GM21619 (cell line): Measurements from ENCODE around the gene TBCB.
"Not testable (repeated sequence)": the region's sequence is repeated elsewhere in the genome, so short reads cannot be mapped to it uniquely, and the experiment has no call there.

Experiments
- ATAC-seq: cut with Tn5 transposase; IDR thresholded peaks from one replicate; pipeline ENCODE4 v1.9.1; 2021; ENCODE audit not compliant: unreplicated experiment

The TBCB gene, protein sequence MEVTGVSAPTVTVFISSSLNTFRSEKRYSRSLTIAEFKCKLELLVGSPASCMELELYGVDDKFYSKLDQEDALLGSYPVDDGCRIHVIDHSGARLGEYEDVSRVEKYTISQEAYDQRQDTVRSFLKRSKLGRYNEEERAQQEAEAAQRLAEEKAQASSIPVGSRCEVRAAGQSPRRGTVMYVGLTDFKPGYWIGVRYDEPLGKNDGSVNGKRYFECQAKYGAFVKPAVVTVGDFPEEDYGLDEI

DNA sequence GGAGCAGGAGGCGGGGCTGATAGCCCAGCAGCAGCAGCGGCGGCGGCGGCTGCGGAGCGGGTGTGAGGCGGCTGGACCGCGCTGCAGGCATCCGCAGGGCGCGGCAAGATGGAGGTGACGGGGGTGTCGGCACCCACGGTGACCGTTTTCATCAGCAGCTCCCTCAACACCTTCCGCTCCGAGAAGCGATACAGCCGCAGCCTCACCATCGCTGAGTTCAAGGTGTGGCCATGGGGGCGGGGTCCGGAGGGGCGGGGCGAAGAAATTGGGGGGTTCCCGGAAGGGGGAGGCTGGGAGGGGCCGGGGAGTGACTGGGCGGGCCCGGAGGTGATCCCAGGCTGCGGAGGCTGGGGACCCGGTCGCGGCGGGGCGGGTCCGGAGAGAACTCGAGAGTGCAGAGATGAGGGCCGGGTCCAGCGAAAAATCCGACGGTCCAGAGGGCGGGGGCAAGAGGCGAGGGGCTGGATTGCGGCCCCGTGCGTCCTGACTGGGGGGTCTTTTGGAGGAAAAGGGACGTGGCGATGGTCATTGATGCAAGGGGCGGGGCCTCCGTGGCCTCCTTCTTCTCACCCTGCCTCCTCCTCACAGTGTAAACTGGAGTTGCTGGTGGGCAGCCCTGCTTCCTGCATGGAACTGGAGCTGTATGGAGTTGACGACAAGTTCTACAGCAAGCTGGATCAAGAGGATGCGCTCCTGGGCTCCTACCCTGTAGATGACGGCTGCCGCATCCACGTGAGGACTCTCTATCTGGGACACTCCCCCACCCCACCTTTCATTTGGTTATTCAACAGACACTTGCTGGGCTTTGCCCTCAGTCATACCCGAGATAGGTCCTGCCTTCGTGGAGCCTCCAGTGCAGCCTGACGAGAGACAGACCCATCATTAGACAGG lies at the start of gene TBCB:
Gene TBCB (plus strand): TSS at position 16 of the 891 bp plus-strand sequence. CDS start 93 bp downstream, at position 109.
- ATAC-seq: peak; percentile 1

DNA sequence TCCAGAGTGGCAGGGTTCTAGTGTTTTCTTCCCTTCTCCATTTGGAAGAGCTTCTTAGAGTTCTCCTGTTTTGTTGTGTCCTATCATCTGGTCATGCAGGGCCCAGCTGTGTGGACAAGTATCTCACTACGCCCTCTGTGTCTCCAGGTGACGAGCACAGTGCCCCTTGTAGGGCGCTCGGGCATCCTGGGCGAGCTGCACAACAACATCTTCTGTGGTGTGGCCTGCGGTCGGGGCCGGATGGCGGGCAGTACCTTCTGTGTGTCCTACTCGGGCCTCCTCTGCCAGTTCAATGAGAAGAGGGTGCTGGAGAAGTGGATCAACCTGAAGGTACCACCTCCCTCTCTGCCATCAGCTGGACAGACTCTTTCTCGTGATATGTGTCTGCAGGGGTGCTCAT lies 47.6 kb upstream of the TBCB start:
- no peak for ATAC-seq

DNA sequence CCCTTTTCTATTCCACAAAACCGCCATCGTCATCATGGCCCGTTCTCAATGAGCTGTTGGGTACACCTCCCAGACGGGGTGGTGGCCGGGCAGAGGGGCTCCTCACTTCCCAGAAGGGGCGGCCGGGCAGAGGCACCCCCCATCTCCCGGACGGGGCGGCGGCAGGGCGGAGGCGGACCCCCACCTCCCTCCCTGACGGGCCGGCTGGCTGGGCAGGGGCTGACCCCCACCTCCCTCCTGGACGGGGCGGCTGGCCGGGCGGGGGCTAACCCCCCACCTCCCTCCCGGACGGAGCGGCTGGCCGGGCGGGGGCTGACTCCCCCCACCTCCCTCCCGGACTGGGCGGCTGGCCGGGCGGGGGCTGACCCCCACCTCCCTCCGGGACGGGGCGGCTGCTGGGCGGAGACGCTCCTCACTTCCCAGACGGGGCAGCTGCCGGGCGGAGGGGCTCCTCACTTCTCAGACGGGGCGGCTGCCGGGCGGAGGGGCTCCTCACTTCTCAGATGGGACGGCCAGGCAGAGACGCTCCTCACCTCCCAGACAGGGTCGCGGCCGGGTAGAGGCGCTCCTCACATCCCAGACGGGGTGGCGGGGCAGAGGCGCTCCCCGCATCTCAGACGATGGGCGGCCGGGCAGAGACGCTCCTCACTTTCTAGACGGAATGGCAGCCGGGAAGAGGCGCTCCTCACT lies 46.3 kb upstream of the TBCB start:
- ATAC-seq: not testable (repeated sequence)

DNA sequence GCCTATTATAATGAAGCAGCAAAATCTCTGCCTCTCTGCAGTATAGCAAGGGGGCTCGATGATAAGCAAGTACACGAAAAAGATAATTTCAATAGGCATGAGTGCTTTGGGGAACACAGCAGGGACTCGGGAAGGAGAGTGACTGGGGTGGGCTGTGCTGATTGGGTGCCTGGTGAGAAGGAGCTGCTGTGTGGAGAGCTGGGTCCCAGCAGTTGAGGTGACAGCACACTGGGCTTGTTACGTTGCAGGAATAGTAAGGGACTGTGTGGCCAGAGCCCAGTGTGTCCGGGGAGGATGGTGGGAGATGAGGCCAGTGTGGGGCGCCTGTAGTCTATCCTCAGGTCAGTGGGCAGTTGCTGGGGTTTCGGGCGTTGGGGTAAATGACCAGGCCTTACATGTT lies 43.2 kb upstream of the TBCB start:
- ATAC-seq: no peak

DNA sequence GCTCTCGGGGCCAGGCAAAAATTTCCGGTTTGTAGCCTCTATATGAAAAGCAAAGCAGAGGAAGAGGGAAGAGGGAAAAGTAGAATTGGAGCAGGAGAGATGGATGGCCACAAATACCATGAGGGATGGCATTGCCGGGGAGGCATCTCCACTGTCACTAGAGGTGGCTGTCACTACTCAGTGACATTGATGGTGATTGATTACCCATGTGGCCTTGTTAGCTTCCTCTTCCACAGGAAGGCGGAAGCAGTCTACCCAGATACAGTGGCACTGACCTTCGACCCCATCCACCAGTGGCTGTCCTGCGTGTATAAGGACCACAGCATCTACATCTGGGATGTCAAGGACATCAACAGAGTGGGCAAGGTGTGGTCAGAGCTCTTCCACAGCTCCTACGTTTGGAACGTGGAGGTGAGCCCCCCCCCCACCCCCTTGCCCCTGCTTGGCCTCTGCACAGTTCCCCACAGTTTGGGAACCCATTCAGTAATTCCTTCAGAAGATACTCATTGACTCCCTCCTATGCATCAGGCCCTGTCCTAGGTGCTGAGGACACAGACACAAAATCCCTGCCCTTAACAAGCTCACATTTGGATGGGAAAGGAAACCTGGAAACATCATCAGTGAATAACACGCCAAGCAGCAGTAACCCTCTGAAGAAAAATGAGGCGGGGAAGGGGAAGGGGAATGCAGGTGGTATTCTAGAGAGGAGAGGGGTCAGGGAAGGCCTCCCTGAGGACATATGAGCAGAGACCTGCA lies 42.0 kb upstream of the TBCB start:
- no peak for ATAC-seq

DNA sequence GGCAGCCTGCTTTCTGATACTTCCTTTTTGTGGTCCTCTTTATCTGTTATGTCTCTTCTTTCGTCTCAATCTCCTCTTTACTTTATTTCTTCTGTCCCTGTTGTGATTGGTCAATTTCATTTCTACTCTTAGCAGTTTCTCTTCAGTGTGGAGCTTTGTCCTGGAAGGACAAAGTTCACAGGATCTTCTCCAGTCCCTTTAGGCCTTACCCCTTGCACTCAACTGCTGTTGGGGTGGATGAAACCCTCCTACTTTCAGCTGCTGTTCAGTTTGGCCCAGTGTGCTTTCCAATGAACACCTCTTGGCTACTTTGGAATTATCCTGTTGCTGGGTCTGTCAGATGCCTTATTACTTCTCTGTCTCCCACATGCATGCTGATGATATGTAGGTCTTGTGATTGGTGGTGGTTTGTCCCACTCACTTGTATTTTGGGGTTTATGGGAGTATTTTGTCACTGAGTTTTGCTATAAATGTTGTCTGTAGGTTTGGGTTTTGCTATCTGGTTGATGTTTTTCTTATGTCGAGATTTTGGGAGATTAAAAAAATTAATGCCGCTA lies 35.8 kb upstream of the TBCB start:
- no peak for ATAC-seq

DNA sequence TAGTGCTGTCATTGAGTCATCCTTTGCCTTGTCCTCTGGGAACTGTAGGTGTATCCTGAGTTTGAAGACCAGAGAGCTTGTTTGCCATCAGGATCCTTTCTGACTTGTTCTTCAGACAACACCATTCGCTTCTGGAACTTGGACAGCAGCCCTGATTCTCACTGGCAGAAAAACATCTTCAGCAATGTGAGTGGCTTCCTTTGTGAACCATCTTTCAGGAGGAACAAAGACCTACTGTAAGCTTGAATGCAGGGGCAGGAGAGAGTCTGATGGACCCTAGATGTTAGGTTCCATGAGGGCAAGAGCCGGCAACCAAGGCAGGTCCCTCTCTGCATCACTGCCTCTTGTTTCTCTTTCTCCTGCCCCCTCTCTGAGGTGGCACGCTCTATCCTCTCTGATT lies 33.9 kb upstream of the TBCB start:
- ATAC-seq: no peak

DNA sequence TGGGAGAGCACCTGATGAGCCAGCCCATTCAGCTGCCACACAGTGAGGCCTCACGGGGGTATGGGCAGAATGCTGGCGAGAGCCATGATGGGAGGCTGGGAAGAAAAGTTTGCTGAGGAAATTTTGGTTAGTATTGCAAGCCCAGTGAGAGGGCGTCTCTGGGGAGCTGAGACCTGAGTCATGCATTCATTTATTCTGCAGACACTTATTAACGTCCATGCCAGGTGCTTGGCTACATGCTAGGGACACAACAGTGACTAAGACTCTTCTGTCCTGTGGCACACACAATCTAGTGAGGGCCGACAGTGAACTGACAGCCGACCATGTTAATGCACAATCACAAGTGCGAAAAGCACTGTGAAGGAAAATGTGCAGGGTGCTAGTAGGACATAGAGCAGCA lies 33.4 kb upstream of the TBCB start:
- no peak for ATAC-seq

DNA sequence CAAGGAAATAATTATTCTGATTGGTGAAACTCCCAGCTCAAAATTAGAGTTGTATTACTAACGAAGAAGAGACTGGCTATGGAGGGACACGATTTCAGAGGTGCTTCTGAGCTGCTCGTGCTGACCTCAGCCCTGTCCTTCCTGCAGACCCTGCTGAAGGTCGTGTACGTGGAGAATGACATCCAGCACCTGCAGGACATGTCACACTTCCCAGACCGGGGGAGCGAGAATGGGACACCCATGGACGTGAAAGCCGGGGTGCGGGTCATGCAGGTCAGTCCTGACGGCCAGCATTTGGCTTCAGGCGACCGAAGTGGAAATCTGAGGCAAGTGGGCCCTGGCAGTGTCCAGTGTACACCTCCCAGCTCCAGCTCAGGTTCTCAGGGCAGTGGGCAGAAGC lies 32.4 kb upstream of the TBCB start:
- ATAC-seq: no peak

DNA sequence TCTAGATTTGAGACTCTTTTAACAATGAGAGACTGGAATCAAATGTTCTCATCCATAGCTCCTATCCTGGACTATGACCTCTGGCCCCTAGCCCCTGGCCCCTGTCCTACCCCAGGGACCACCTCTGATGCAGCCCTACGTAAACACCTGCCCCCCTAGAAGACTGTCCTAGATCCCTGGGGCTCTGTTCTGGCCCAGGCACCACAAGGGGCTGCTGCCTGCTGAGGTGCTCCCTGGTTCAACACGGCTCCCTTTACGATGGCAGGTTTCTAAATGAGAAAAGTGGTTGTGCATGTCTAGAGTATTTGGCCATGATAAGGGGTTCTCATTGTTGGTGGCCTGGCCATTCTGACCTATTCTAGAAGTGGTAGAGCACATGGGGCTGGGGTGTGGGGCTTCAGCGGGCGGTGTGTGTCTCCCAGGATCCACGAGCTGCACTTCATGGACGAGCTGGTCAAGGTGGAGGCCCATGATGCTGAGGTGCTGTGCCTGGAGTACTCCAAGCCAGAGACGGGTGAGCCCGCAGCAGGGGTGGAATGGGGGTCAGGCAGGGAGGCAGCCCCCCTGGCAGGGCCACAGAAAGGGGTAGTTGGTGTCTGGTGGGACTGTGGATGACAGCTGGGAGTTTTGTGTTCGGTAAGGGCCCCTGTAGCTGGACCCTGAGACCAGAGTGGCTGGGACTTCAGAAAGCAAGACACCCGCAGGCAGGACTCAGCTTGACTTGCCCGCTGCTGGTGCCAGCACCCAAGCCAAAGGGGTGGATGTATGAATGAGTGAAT lies 30.8 kb upstream of the TBCB start:
- no peak for ATAC-seq

DNA sequence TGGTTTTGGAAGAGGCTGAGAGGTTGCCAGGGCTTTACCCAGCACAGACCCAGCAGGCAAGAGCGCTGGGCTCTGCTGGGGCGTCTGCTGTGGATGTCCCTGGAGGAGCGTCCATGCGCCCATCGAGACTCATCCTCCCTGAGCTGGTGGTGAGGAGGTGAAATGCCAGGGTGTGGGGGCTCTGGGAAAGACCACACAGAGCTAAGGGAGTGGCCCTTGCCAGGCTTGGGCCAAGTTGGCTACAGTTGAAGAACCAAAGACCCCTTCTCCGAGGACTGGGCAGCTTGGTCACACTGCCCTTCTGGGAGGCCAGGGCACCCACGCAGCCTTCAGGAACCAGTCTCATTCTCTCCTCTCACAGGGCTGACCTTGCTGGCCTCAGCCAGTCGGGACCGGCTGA lies 28.9 kb upstream of the TBCB start:
- ATAC-seq: no peak

DNA sequence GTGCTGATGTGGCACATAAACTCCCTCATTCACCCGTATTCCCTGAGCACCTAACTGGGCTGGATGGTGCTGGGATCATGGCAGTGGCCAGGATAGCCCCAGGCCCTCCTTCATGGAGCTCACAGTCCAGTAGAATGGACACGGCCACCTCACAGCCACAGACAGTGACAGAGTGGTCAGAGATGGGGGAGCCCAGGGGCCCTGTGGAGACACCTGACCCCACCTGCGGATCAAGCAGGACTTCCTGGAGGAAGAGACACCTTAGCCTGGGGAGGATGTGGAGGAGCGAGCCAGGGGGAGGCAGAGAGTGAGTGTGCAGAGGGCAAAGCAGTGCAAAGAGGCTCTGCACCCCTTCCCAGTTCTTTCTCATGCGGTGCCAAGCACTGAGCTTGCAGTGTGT lies 25.4 kb upstream of the TBCB start:
- ATAC-seq: no peak

DNA sequence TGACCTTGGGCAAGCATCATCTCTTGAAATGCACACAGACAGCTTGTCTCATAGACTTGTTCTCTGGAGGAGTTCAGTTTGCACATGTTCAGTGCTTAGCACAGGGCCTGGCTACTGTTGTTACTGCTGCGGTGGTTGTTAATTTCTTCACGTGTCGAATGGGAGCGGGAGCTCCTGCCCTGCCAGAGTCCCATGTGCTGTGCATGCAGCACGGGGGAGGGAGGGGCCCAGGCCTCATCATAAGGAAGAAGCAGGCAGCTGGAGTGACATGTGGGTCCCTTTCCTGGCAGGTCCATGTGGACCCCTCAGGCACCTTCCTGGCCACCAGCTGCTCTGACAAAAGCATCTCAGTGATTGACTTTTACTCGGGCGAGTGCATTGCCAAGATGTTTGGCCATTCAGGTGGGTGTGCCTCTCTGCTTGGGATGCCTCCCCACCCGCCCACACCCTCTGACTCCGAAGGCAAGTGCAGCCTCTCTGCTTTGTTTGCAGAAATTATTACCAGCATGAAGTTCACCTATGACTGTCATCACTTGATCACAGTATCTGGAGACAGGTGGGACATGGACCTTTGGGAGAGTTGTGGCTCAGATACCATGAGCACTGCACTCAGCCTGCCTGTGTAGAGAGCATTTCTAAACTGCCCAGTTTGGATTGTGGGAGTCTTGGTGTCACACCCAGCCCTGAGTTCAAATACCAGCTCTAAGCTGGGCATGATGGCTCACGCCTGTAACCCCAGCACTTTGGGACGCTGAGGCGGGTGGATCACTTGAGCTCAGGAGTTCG lies 24.2 kb upstream of the TBCB start:
- ATAC-seq: no peak

DNA sequence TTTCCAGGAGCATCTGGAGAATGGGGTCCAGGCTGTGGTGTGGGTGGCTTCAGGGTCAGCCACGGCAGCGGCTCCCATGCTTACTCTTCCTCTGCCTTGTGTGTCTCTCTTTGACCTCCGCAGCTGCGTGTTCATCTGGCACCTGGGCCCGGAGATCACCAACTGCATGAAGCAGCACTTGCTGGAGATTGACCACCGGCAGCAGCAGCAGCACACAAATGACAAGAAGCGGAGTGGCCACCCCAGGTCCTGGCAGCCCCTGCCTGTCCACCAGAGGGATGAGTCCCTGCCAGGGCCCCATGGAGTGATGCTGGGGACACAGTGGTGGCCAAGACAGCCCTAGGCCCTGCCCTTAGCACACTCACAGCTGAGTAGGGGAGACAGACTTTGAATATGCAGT lies 22.7 kb upstream of the TBCB start:
- no peak for ATAC-seq

DNA sequence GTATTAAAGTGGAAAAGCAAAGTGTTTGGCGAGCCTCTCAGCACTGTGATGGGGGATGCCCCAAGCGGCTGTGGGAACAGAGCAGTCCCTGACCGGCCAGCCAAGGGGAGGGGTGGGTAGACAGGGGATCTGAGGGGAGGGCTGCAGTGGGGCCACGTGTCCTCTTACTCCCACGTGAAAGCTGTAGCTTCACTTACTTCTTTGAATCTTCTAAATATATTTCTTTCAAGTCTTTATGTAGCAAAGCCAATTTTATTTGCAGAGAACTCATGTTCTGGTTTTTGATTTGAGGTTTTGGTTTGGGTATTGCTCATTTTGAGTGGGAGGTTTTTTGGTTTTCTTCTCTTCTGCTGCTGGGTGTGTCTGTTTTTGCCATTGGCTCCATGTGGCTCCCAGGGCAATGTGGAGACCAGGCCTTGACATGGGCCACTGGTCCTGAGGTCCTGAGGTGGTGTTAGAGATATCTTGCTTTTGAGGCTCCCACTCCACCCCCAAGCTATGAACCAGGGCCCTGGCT lies 22.1 kb upstream of the TBCB start:
- ATAC-seq: no peak

DNA sequence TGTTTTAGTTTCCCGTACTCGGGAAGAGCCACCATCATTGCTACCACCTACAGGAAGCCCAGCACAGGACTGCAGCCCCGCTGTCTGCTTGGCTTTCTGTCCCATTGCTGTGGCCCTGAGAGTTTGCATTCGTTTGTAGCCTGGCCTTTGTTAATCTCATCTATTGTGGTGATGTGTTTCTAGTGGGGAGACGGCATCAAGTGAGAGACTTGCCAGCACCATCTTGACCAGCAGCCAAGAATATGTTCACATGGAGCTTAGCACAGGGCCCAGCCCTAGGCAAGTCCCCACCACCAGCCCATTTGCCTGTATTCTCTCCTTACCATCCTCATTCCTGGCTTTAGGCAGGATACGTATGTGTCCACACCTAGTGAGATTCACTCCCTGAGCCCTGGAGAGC lies 21.6 kb upstream of the TBCB start:
- no peak for ATAC-seq

DNA sequence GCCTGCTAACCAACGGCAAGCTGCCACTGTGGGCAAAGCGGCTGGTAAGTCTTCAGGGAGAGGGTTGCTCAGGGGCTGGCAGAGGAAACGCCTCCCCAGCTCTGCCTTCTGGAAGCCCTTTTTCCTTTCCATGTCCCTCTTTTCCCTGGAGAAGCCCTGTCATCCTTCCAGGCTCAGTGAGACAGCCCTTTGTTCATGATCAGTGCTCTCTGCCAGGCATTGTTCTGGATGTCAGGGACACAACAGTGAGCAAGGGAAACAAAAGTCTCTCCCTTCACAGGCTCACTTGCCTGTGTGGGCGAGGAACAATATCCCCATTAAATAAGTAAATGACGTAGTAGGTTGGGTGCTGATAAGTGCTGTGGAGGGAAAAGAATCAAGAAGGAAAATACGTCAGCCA lies 18.2 kb upstream of the TBCB start:
- no peak for ATAC-seq

DNA sequence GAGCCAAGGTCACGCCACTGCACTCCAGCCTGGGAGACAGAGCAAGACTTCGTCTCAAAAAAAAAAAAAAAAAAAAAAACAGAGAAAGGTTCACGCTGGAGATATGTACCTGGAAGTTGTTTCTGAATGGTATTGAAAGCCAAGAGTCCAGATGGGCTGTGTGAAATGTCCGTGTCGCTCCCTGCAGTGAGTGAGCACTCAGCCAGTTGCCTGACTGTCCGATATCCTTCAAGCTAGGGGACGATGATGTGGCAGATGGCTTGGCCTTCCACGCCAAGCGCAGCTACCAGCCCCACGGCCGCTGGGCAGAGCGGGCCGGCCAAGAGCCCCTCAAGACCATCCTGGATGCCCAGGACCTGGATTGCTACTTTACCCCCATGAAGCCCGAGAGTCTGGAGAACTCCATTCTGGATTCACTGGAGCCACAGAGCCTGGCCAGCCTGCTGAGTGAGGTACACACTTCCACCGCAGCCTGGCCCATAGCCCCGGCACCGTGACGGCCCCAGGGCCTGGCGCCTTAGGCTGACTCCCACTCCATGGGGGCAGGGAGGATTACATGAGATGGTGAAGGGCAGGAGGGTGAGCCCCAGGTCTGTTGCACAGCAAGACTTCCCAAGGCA lies 16.0 kb upstream of the TBCB start:
- no peak for ATAC-seq

DNA sequence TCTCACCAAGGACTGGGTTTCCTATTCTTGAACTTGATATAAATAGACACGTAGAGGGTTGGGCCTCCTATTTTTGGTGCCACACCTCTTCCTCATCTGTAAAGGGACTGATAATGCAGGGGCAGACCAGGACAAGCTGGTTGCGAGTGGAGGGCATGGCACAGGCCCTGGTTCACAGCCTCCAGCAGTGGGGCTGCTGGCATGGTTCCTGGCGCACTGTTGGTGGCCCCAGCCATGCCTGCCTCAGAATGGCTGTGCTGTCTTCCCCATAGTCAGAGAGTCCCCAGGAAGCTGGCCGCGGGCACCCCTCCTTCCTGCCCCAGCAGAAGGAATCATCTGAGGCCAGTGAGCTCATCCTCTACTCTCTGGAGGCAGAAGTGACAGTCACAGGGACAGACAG lies 14.8 kb upstream of the TBCB start:
- ATAC-seq: no peak
